ENCODE results near the gene PIWIL1. TPM values are rescaled to one million over a fixed set of nuclear protein-coding genes. Genes with fewer than 3 reads are reported as not detected.

PIWIL1 gene
- total RNA-seq, 1 experiment from 2014 or later = not detected

DNA sequence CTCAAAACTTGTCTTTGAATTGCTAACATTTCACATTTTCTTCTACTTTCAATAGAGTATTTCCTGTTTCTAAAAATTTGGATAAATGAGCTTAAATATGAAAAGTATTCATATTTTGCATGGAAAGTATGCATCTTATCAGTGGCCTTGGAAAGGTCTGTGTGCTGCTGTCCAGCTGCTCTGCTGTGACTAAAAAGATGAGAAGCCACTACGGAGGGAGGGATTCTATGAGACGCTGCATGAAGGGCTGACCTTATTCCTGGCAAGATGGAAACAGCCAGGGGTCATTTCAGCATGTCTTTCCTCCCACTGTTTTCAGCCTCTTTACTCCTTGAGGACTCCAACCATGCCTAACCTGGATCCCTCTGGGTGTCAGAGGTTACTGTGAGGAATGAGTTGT is 13.0 kb downstream of the PIWIL1 start:
- Histone ChIP-seq H3K27me3 (ENCODE audit: insufficient read depth, low read length) (no peaks in the 10 kb centered on the region), H2BK20ac (ENCODE audit: low read depth, low read length, poor library complexity, severe bottlenecking) (no peak overlapping the region), H2BK15ac (ENCODE audit: low read depth, low read length) (no peak overlapping the region), H3K18ac (ENCODE audit: insufficient read length, low read depth, low read length) (no peak overlapping the region), H3K9ac (ENCODE audit: extremely low read depth, insufficient read length, low read length) (no peak overlapping the region), H3K9me3 (ENCODE audit: control insufficient read depth, low read depth, low read length) (no peaks in the 10 kb centered on the region), H3K27ac (ENCODE audit: insufficient read length, low read depth, low read length) (peak overlapping the region; percentile 15), H3K79me2 (ENCODE audit: insufficient read depth, low read length) (no peaks in the 10 kb centered on the region), H2BK5ac (ENCODE audit: insufficient read length, low read length) (no peak overlapping the region), H3K56ac (ENCODE audit: insufficient read length, low read depth, low read length) (no peak overlapping the region), H2AK5ac (ENCODE audit: insufficient read length, low read length) (no peak overlapping the region), H3K4ac (ENCODE audit: low read depth, low read length) (no peak overlapping the region), H2BK12ac (ENCODE audit: insufficient read length, low read depth, low read length) (no peak overlapping the region), H3K23me2 (ENCODE audit: insufficient read length, low read depth, low read length, poor library complexity, severe bottlenecking) (no peaks in the 10 kb centered on the region), H4K20me1 (ENCODE audit: control insufficient read depth, insufficient read depth, insufficient read length) (no peaks in the 10 kb centered on the region), H2BK120ac (ENCODE audit: low read depth, low read length, poor library complexity, severe bottlenecking) (no peak overlapping the region), H3K79me1 (ENCODE audit: insufficient read depth, low read depth, low read length, poor library complexity, severe bottlenecking) (no peaks in the 10 kb centered on the region), H3K4me2 (ENCODE audit: insufficient read depth, insufficient read length, low read length) (no peak overlapping the region), H3K14ac (ENCODE audit: insufficient read depth, low read length) (no peak overlapping the region), H3T11ph (ENCODE audit: low read length) (no peak overlapping the region), H3K4me1 (ENCODE audit: insufficient read depth, low read length) (no peaks in the 10 kb centered on the region), H3K23ac (ENCODE audit: insufficient read length, low read depth, low read length) (no peak overlapping the region), H2AFZ (ENCODE audit: low read length) (no peak overlapping the region), H4K91ac (ENCODE audit: insufficient read length, low read depth, low read length) (no peak overlapping the region), H4K5ac (ENCODE audit: insufficient read length, low read depth, low read length) (no peak overlapping the region), H4K8ac (replicated peaks; ENCODE audit: insufficient read length, low read depth, low read length) (no peak overlapping the region)
- TF ChIP-seq, protein P1, sequence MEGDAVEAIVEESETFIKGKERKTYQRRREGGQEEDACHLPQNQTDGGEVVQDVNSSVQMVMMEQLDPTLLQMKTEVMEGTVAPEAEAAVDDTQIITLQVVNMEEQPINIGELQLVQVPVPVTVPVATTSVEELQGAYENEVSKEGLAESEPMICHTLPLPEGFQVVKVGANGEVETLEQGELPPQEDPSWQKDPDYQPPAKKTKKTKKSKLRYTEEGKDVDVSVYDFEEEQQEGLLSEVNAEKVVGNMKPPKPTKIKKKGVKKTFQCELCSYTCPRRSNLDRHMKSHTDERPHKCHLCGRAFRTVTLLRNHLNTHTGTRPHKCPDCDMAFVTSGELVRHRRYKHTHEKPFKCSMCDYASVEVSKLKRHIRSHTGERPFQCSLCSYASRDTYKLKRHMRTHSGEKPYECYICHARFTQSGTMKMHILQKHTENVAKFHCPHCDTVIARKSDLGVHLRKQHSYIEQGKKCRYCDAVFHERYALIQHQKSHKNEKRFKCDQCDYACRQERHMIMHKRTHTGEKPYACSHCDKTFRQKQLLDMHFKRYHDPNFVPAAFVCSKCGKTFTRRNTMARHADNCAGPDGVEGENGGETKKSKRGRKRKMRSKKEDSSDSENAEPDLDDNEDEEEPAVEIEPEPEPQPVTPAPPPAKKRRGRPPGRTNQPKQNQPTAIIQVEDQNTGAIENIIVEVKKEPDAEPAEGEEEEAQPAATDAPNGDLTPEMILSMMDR (conservative IDR thresholded peaks at IDR 0.05) = no peak
- Mint-ChIP-seq H3K4me1 (peaks cover 3 to 4% of the 10 kb centered on the region in 2 experiments; a peak in 1 of 4 replicates), H3K27ac (no peak overlapping the region), H3K36me3 (ENCODE audit: insufficient read depth in 1 of 3, low read depth in 3 of 3) (no peaks in the 10 kb centered on the region; a peak in 1 of 7 replicates), H3K4me3 (no peak overlapping the region), H3K27me3 (ENCODE audit: low read depth) (peaks cover 26% of the 10 kb centered on the region), H3K9me3 (no peaks in the 10 kb centered on the region)
- no peak for DNase-seq
- WGBS (ENCODE audit: extremely low coverage, insufficient read length, low lambda C conversion rate) = no CpG with 5 or more reads among the region's 2 CpGs
